Gastrocnemius medialis (tissue), 4 donors: Measurements from ENCODE around the gene GALNT18. TPM values are rescaled to one million over a fixed set of nuclear protein-coding genes. Genes with fewer than 3 reads are reported as not detected.

ENCODE experiments used
- ATAC-seq, 2 donors: fragments of 150-250 bp; one replicate each; pipeline ENCODE4 v1.9.1; 2016
- DNase-seq, 2 donors: peaks; one replicate each; pipeline ENCODE4 v3.0.0-alpha.2; 2019
- H3K27ac ChIP-seq, 4 donors: fragments of 200-600 bp; sonication (generic); 1 replicate in 1 of 4; 2 replicates in 3 of 4; pipeline ENCODE4 v1.5.1; 2016 to 2018; ENCODE audit warnings: mild to moderate bottlenecking in 2 of 4, moderate library complexity in 1 of 4
- H3K27me3 ChIP-seq, 3 donors: fragments of 200-600 bp; sonication (generic) in 2 of 3; 1 replicate in 1 of 3; 2 replicates in 2 of 3; pipeline versions ENCODE4 v1.5.1 to v1.6.0; 2016 to 2019; ENCODE audit warnings: mild to moderate bottlenecking in 1 of 3, moderate library complexity in 1 of 3
- H3K36me3 ChIP-seq, 2 donors: fragments of 200-600 bp; sonication (generic) in 1 of 2; one replicate each; pipeline ENCODE4 v1.5.1; 2017 to 2018
- H3K4me1 ChIP-seq, 2 donors: fragments of 200-600 bp; sonication (generic) in 1 of 2; one replicate each; pipeline ENCODE4 v1.5.1; 2016 to 2017; ENCODE audit warnings: mild to moderate bottlenecking in 2 of 2
- H3K4me3 ChIP-seq, 4 donors: fragments of 200-600 bp; sonication (generic) in 3 of 4; 1 replicate in 1 of 4; 2 replicates in 3 of 4; pipeline ENCODE4 v1.5.1; 2016 to 2019; ENCODE audit warnings: mild to moderate bottlenecking in 2 of 4
- H3K9me3 ChIP-seq, 3 donors: fragments of 200-600 bp; sonication (generic) in 2 of 3; 1 replicate in 1 of 3; 2 replicates in 2 of 3; pipeline ENCODE4 v1.5.1; 2016 to 2019
- POLR2A ChIP-seq, 2 donors: fragments of 450-650 bp; IDR thresholded peaks; one replicate each; pipeline ENCODE4 v1.6.1; 2017; ENCODE audit warnings: antibody characterized with exemption in 2 of 2, mild to moderate bottlenecking in 2 of 2, moderate library complexity in 2 of 2
- in situ Hi-C, 4 donors: fragments of 200-750 bp; cut with MboI; loops; one replicate each; pipeline versions ENCODE4 v1.15.0 to v1.8.0; 2017; ENCODE audit warnings: low sequenced_read_pairs in 4 of 4
- intact Hi-C: fragments of 100-400 bp; cut with DNase I; formaldehyde crosslinking; loops from one replicate; pipeline ENCODE4 v1.15.1; 2023; ENCODE audit warnings: low total_unique reads
- total RNA-seq, 4 donors: library from RNA; depleted of rRNA; stranded (reverse); fragments of >200 nt; gene quantifications; one replicate each; pipeline versions ENCODE4 v1.1.0 to v1.2.3, GENCODE V29; 2016
- TF ChIP-seq, protein P1 (sequence below), 5 experiments: fragments of 450-650 bp in 3 of 5; fragments of 200-600 bp in 2 of 5; sonication (generic) in 2 of 5; IDR thresholded peaks in 4 of 5; conservative IDR thresholded peaks in 1 of 5; 1 replicate in 4 of 5; 2 replicates in 1 of 5; pipeline ENCODE4 v1.5.1; 2016 to 2019; ENCODE audit warnings: antibody characterized with exemption in 5 of 5, mild to moderate bottlenecking in 3 of 5, moderate library complexity in 3 of 5

The GALNT18 gene
- total RNA-seq, 4 donors from 2014 or later, result 10.5 to 29.2 (median 11.2) TPM

DNA sequence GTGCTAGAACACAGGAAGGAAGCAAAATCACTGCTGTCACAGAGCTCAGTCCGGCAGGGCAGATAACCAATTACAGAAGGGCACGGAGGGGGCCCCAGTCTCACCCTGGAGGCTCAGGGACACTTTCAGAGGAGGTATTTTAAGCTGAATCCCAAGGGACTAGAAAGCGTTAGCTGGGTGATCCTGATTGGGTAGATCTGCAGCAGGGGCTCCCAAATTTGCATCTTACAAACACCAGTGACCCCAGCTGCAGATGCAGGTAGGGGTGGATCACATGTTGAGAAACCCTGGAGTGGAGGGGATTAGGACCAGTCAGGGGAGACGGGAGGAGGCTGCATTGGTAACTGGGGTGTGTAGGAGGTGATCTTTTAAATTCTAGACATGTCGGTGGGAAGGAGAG is 360.2 kb downstream of the GALNT18 start:
- TF ChIP-seq, protein P1, sequence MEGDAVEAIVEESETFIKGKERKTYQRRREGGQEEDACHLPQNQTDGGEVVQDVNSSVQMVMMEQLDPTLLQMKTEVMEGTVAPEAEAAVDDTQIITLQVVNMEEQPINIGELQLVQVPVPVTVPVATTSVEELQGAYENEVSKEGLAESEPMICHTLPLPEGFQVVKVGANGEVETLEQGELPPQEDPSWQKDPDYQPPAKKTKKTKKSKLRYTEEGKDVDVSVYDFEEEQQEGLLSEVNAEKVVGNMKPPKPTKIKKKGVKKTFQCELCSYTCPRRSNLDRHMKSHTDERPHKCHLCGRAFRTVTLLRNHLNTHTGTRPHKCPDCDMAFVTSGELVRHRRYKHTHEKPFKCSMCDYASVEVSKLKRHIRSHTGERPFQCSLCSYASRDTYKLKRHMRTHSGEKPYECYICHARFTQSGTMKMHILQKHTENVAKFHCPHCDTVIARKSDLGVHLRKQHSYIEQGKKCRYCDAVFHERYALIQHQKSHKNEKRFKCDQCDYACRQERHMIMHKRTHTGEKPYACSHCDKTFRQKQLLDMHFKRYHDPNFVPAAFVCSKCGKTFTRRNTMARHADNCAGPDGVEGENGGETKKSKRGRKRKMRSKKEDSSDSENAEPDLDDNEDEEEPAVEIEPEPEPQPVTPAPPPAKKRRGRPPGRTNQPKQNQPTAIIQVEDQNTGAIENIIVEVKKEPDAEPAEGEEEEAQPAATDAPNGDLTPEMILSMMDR (IDR thresholded peaks at IDR 0.05 in 4 of 5, conservative IDR thresholded peaks at IDR 0.05 in 1 of 5), result no peak
- TF ChIP-seq POLR2A (IDR thresholded peaks at IDR 0.05), result no peak
- ATAC-seq (no peak), DNase-seq (no peak)
- no peaks in the 10 kb centered on the region for H3K36me3 ChIP-seq
- intact Hi-C loops (loop anchor here (10.0 kb wide), 1 partner anchor 523 kb away; no protein-coding TSS in a partner anchor), in situ Hi-C loops (loop anchor here in 3 of 4 donors (10.0 to 25.0 kb wide), 3 partner anchors 217 to 327 kb away; no protein-coding TSS in a partner anchor)
- H3K9me3 ChIP-seq, result no peaks in the 10 kb centered on the region
- H3K4me1 ChIP-seq, result peaks cover 0 to 10% of the 10 kb centered on the region in 2 donors
- H3K27ac ChIP-seq, result no peak overlapping the region
- H3K4me3 ChIP-seq, result no peak overlapping the region
- no peaks in the 10 kb centered on the region for H3K27me3 ChIP-seq

DNA sequence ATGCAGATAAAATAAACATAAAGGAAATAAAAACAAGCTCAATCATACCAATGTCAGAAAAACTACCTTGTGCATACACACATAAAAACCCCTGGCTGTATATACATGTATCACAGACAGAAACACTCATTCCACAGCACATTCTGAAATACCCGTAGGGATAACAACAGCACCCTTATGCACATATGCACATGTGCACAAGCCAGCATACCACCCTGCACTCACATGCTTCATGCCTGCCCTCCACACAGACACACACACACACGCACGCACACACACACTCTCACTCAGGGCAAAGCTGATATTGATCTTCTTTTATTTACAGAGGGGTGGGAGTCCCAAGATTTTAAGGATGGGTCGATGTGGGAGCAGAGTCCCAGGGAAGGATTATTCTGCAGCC is 360.9 kb downstream of the GALNT18 start:
- Histone ChIP-seq H3K4me1 (peaks cover 0 to 10% of the 10 kb centered on the region in 2 donors), H3K27me3 (no peaks in the 10 kb centered on the region), H3K27ac (no peak overlapping the region), H3K36me3 (no peaks in the 10 kb centered on the region), H3K9me3 (no peaks in the 10 kb centered on the region), H3K4me3 (no peak overlapping the region)
- ATAC-seq (no peak), DNase-seq (no peak)
- intact Hi-C loops (loop anchor here (10.0 kb wide), 1 partner anchor 524 kb away; no protein-coding TSS in a partner anchor), in situ Hi-C loops (loop anchor here in 3 of 4 donors (10.0 to 25.0 kb wide), 3 partner anchors 216 to 326 kb away; no protein-coding TSS in a partner anchor)
- TF ChIP-seq, protein P1 (IDR thresholded peaks at IDR 0.05 in 4 of 5, conservative IDR thresholded peaks at IDR 0.05 in 1 of 5), result no peak
- no peak for TF ChIP-seq POLR2A (IDR thresholded peaks at IDR 0.05)

DNA sequence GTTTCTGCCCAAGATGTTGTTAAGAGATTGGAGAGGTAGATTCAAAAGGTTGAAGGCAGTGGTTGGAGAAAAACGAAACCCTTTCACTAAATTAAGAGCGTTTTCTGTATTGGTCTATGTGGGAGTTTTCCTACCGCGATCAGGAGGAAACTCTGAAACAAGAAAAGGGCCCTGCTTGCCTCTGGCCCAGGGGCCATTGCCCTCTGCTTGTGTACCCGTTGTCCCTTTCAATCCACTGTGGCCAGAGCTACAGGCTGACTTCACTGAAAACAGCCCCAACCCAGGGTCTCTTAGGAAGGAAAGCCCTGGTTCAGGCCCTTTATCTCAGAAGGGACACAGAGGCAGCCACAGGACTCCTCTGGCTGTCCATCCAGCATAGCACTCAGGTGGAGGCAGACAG is 367.8 kb downstream of the GALNT18 start:
- no peak for TF ChIP-seq POLR2A (IDR thresholded peaks at IDR 0.05)
- TF ChIP-seq, protein P1 (IDR thresholded peaks at IDR 0.05 in 4 of 5, conservative IDR thresholded peaks at IDR 0.05 in 1 of 5), result no peak
- Histone ChIP-seq H3K4me3 (no peak overlapping the region), H3K9me3 (no peaks in the 10 kb centered on the region), H3K4me1 (no peaks in the 10 kb centered on the region), H3K27ac (no peak overlapping the region), H3K27me3 (no peaks in the 10 kb centered on the region), H3K36me3 (no peaks in the 10 kb centered on the region)
- ATAC-seq (no peak), DNase-seq (no peak)
- in situ Hi-C loops (loop anchor here in 1 of 4 donors (25.0 kb wide), 1 partner anchor 217 kb away; no protein-coding TSS in a partner anchor), intact Hi-C loops (no loop called here)

DNA sequence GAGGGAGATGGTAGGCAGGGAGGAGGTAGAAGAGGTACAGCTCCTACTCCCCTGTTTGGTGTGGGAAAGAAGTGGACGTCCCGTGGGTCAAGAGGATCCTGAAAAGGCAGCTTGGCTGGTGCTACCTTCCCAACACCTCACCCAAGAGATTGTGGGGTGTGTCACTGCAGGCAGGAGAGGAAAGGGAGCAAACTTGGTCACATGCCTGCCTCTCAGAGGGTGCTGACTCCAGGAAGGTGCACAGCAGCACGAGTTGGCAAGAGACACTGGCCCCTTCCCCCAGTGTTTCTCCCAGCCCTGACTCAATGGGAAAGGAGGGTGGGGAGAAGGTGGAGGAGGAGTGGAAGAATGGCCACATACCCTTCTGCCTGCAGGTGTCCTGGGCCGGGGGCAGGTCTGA is 368.3 kb downstream of the GALNT18 start:
- intact Hi-C loops, result no loop called here
- DNase-seq, result no peak
- Histone ChIP-seq H3K9me3 (no peaks in the 10 kb centered on the region), H3K27me3 (no peaks in the 10 kb centered on the region), H3K27ac (no peak overlapping the region), H3K36me3 (no peaks in the 10 kb centered on the region), H3K4me3 (no peak overlapping the region), H3K4me1 (no peaks in the 10 kb centered on the region)
- in situ Hi-C loops, result loop anchor here in 1 of 4 donors (25.0 kb wide), 1 partner anchor 216 kb away; no protein-coding TSS in a partner anchor
- no peak for ATAC-seq
- TF ChIP-seq POLR2A (IDR thresholded peaks at IDR 0.05), result no peak
- TF ChIP-seq, protein P1 (IDR thresholded peaks at IDR 0.05 in 4 of 5, conservative IDR thresholded peaks at IDR 0.05 in 1 of 5), result no peak
